GM21423 (cell line): ENCODE results near the gene SFMBT2.
A peak's percentile ranks its signal among the peaks of the same experiment; 100 is the strongest.

Experiments used
- ATAC-seq: cut with Tn5 transposase; IDR thresholded peaks from one replicate; pipeline ENCODE4 v1.9.1; 2021; ENCODE audit warnings: mild to moderate bottlenecking, moderate library complexity; ENCODE audit not compliant: unreplicated experiment

SFMBT2 gene

GRCh38 chr10:7370511-7370910, 40.3 kb downstream of the SFMBT2 start:
- ATAC-seq, result no peak

- no peak for ATAC-seq
These were observed 45.6 kb downstream of the SFMBT2 start for GRCh38 chr10:7365027-7365745.

GRCh38 chr10:7364474-7364873, 46.4 kb downstream of the SFMBT2 start:
- ATAC-seq, result no peak

GRCh38 chr10:7363700-7364099, 47.1 kb downstream of the SFMBT2 start:
- ATAC-seq, result no peak

- no peak for ATAC-seq
These were observed 48.4 kb downstream of the SFMBT2 start for GRCh38 chr10:7362471-7362870.

- no peak for ATAC-seq
These were observed 49.5 kb downstream of the SFMBT2 start for GRCh38 chr10:7361316-7361715.

- ATAC-seq, result no peak
These were observed 50.9 kb downstream of the SFMBT2 start for GRCh38 chr10:7359954-7360353.

- ATAC-seq, result no peak
These were observed 51.5 kb downstream of the SFMBT2 start for GRCh38 chr10:7359356-7359755.

GRCh38 chr10:7357193-7357592, 53.6 kb downstream of the SFMBT2 start:
- ATAC-seq, result no peak

- no peak for ATAC-seq
These were observed 56.3 kb downstream of the SFMBT2 start for GRCh38 chr10:7354330-7355047.

- no peak for ATAC-seq
These were observed 58.9 kb downstream of the SFMBT2 start for GRCh38 chr10:7351894-7352293.

GRCh38 chr10:7350541-7351195, 60.2 kb downstream of the SFMBT2 start:
- ATAC-seq, result no peak

GRCh38 chr10:7345717-7346116, 65.1 kb downstream of the SFMBT2 start:
- ATAC-seq, result no peak

- no peak for ATAC-seq
These were observed 67.8 kb downstream of the SFMBT2 start for GRCh38 chr10:7343040-7343439.

- ATAC-seq, result no peak
These were observed 70.5 kb downstream of the SFMBT2 start for GRCh38 chr10:7340179-7340874.

GRCh38 chr10:7339510-7339909, 71.3 kb downstream of the SFMBT2 start:
- no peak for ATAC-seq

- ATAC-seq, result no peak
These were observed 72.4 kb downstream of the SFMBT2 start for GRCh38 chr10:7338469-7338868.

- peak; percentile 66 for ATAC-seq
These were observed 73.2 kb downstream of the SFMBT2 start for GRCh38 chr10:7337431-7338171.

- ATAC-seq, result no peak
These were observed 74.9 kb downstream of the SFMBT2 start for GRCh38 chr10:7335977-7336376.

GRCh38 chr10:7334642-7334964, 76.2 kb downstream of the SFMBT2 start:
- ATAC-seq, result no peak
